HG02885 (cell line): Measurements from ENCODE around the gene CPEB3.

Source experiments
- ATAC-seq: cut with Tn5 transposase; IDR thresholded peaks from one replicate; pipeline ENCODE4 v1.9.1; 2021; ENCODE audit warnings: mild to moderate bottlenecking; ENCODE audit not compliant: unreplicated experiment, poor library complexity

CPEB3 gene

GRCh38 chr10:92268748-92269147, 22.1 kb downstream of the CPEB3 start:
- no peak for ATAC-seq

- no peak for ATAC-seq
Measured at GRCh38 chr10:92267343-92267742, 23.5 kb downstream of the CPEB3 start.

GRCh38 chr10:92265687-92266258, 25.1 kb downstream of the CPEB3 start:
- no peak for ATAC-seq

GRCh38 chr10:92264249-92264648, 26.6 kb downstream of the CPEB3 start:
- no peak for ATAC-seq

- ATAC-seq: no peak
Measured at GRCh38 chr10:92263396-92263795, 27.5 kb downstream of the CPEB3 start.

GRCh38 chr10:92248566-92248965, 42.3 kb downstream of the CPEB3 start:
- no peak for ATAC-seq

- ATAC-seq: peak; percentile 65
Measured at GRCh38 chr10:92244796-92245195, 46.1 kb downstream of the CPEB3 start.

GRCh38 chr10:92242910-92243671, 47.8 kb downstream of the CPEB3 start:
- ATAC-seq: no peak

- ATAC-seq: no peak
Measured at GRCh38 chr10:92242380-92242779, 48.5 kb downstream of the CPEB3 start.

- ATAC-seq: no peak
Measured at GRCh38 chr10:92241501-92241900, 49.4 kb downstream of the CPEB3 start.

- ATAC-seq: no peak
Measured at GRCh38 chr10:92241158-92241500, 49.7 kb downstream of the CPEB3 start.

GRCh38 chr10:92240289-92241157, 50.4 kb downstream of the CPEB3 start:
- ATAC-seq: peak; percentile 60

GRCh38 chr10:92239600-92240288, 51.1 kb downstream of the CPEB3 start:
- peak; percentile 36 for ATAC-seq

GRCh38 chr10:92239151-92239599, 51.7 kb downstream of the CPEB3 start:
- no peak for ATAC-seq

- no peak for ATAC-seq
Measured at GRCh38 chr10:92238586-92239098, 52.2 kb downstream of the CPEB3 start.

- no peak for ATAC-seq
Measured at GRCh38 chr10:92238054-92238585, 52.8 kb downstream of the CPEB3 start.

GRCh38 chr10:92231196-92231595, 59.7 kb downstream of the CPEB3 start:
- ATAC-seq: no peak

GRCh38 chr10:92222603-92223262, 68.1 kb downstream of the CPEB3 start:
- ATAC-seq: no peak

GRCh38 chr10:92219559-92219958, 71.3 kb downstream of the CPEB3 start:
- no peak for ATAC-seq

- ATAC-seq: no peak
Measured at GRCh38 chr10:92218569-92218968, 72.3 kb downstream of the CPEB3 start.
